ENCODE results near the gene DHTKD1.
"Not testable (repeated sequence)": the region's sequence is repeated elsewhere in the genome, so short reads cannot be mapped to it uniquely, and the experiment has no call there.

The DHTKD1 gene

DNA sequence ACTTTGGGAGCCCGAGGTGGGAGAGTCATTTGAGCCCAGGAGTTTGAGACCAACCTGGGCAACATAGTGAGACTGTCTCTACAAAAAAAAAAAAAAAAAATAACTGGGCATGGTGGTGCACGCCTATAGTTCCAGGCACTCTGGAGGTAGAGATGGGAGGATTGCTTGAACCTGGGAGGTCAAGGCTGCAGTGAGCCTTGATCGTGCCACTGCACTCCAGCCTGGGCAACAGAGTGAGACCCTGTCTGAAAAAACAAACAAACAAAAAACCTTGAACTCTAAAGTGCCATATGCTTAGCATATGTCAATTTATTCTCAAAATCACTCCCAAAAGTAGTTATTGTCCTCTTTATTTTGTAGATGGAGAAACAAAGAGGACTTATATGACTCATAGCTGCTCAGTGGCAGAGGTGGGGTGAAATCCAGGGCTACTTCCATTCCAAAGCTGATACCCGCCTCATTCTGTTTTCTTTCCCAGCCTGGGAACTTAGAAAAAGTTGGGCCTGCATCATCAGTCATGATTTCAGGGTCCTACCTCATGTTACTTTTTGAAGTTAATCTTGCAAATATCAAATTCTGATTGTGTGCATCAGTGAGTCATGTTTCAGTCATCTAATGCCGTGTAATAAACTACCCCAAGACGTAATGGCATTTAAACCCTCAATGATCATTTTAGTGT lies 13.3 kb downstream of the DHTKD1 start:
- TF ChIP-seq CTCF (IDR thresholded peaks at IDR 0.05), result no peak
- Histone ChIP-seq H3K9me3 (no peaks in the 10 kb centered on the region), H3K27ac (no peak overlapping the region), H3K36me3 (peaks cover 59% of the 10 kb centered on the region), H3K4me3 (ENCODE audit: low read depth in 1 of 2, low read length in 1 of 2) (no peak overlapping the region), H3K4me1 (ENCODE audit: control insufficient read depth in 1 of 2, insufficient read depth in 1 of 2, low read depth in 1 of 2, low read length in 1 of 2) (peaks cover 6 to 13% of the 10 kb centered on the region in 2 experiments), H3K27me3 (no peaks in the 10 kb centered on the region)

DNA sequence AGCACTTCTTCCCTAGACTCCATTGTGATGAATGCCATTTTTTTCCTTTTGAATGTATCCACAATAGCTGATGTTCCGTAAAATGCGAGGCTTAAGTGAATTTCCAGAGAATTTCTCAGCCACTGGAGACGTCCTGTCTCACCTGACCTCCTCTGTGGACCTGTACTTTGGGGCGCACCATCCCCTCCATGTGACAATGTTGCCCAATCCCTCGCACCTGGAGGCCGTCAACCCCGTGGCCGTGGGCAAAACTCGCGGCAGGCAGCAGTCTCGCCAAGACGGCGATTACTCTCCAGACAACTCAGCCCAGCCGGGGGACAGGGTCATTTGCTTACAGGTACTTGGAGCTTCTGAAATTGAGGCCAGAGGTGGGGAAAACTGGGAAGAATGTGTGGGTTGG lies 20.2 kb downstream of the DHTKD1 start:
- no peaks in the 10 kb centered on the region for H3K9me3 ChIP-seq
- H3K4me1 ChIP-seq (ENCODE audit: control insufficient read depth in 1 of 2, insufficient read depth in 1 of 2, low read depth in 1 of 2, low read length in 1 of 2), result peaks cover 6 to 13% of the 10 kb centered on the region in 2 experiments
- no peak overlapping the region for H3K27ac ChIP-seq
- H3K36me3 ChIP-seq, result peaks cover 83% of the 10 kb centered on the region
- no peaks in the 10 kb centered on the region for H3K27me3 ChIP-seq
- no peak for TF ChIP-seq CTCF (IDR thresholded peaks at IDR 0.05)
- H3K4me3 ChIP-seq (ENCODE audit: low read depth in 1 of 2, low read length in 1 of 2), result no peak overlapping the region

- Histone ChIP-seq H3K27ac (no peak overlapping the region), H3K4me1 (ENCODE audit: control insufficient read depth in 1 of 2, insufficient read depth in 1 of 2, low read depth in 1 of 2, low read length in 1 of 2) (no peaks in the 10 kb centered on the region), H3K9me3 (no peaks in the 10 kb centered on the region), H3K27me3 (no peaks in the 10 kb centered on the region), H3K36me3 (peaks cover 83% of the 10 kb centered on the region), H3K4me3 (ENCODE audit: low read depth in 1 of 2, low read length in 1 of 2) (no peak overlapping the region)
- no peak for TF ChIP-seq CTCF (IDR thresholded peaks at IDR 0.05)
Measured at GRCh38 chr10:12091421-12091820, 22.7 kb downstream of the DHTKD1 start.

DNA sequence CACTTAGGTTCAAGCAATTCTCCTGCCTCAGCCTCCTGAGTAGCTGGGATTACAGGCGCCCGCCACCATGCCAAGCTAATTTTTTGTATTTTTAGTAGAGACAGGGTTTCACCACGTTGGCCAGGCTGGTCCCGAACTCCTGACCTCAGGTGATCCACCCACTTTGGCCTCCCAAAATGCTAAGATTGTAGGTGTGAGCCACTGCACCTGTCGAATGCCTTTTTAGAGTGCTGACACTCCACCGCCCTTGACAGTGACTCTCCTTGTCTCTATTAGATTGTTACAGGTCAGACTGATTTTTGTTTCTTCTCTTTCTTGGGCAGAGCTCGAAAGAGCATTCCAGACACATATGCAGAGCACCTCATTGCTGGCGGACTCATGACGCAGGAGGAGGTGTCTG lies 28.6 kb downstream of the DHTKD1 start:
- peaks cover 85% of the 10 kb centered on the region for H3K36me3 ChIP-seq
- H3K9me3 ChIP-seq; H3K27me3 ChIP-seq; H3K27ac ChIP-seq; H3K4me1 ChIP-seq (ENCODE audit: control insufficient read depth in 1 of 2, insufficient read depth in 1 of 2, low read depth in 1 of 2, low read length in 1 of 2); H3K4me3 ChIP-seq (ENCODE audit: low read depth in 1 of 2, low read length in 1 of 2): not testable (repeated sequence)

DNA sequence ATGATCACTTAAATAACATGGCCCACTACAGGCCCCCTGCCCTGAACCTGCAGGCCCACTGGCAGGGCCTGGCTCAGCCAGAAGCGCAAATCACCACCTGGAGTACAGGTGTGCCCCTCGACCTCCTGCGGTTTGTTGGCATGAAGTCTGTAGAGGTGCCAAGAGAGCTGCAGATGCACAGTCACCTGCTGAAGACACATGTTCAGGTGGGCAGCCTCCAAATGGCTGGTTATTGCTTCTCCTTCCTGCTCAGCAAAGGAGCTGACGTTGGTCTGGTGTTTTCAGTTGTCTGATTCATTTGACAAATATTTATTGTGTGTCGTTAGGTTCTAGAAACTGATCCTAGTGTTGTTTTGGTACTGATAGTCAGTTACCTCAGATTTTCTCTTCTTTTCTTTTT lies 29.0 kb downstream of the DHTKD1 start:
- Histone ChIP-seq H3K36me3 (peaks cover 85% of the 10 kb centered on the region), H3K9me3 (no peaks in the 10 kb centered on the region), H3K27me3 (no peaks in the 10 kb centered on the region), H3K4me1 (ENCODE audit: control insufficient read depth in 1 of 2, insufficient read depth in 1 of 2, low read depth in 1 of 2, low read length in 1 of 2) (peaks cover 0 to 4% of the 10 kb centered on the region in 2 experiments), H3K4me3 (ENCODE audit: low read depth in 1 of 2, low read length in 1 of 2) (no peak overlapping the region), H3K27ac (no peak overlapping the region)
- TF ChIP-seq CTCF (IDR thresholded peaks at IDR 0.05), result no peak

GRCh38 chr10:12098966-12099365 lies 30.2 kb downstream of the DHTKD1 start:
- Histone ChIP-seq H3K27me3 (no peaks in the 10 kb centered on the region), H3K9me3 (no peaks in the 10 kb centered on the region), H3K4me3 (ENCODE audit: low read depth in 1 of 2, low read length in 1 of 2) (no peak overlapping the region), H3K27ac (no peak overlapping the region), H3K4me1 (ENCODE audit: control insufficient read depth in 1 of 2, insufficient read depth in 1 of 2, low read depth in 1 of 2, low read length in 1 of 2) (peaks cover 0 to 4% of the 10 kb centered on the region in 2 experiments), H3K36me3 (peaks cover 85% of the 10 kb centered on the region)
- TF ChIP-seq CTCF (IDR thresholded peaks at IDR 0.05), result no peak

Data from neutrophil (primary cell).